Small intestine (tissue), 7 donors: Measurements from ENCODE around the gene PKP1. TPM values are rescaled to one million over a fixed set of nuclear protein-coding genes. Genes with fewer than 3 reads are reported as not detected.

Source experiments
- DNase-seq, 2 donors: peaks; one replicate each; pipeline versions ENCODE4 v3.0.0 to v3.0.0-alpha.2; 2013
- FAIRE-seq: peaks from 2 replicates; lab custom pipeline; 2012; peaks lifted over from hg19 to GRCh38; lab: Jason Lieb, UNC
- H3K27ac ChIP-seq, 3 donors: one replicate each; pipeline ENCODE4 v1.5.1; 2013; ENCODE audit warnings: low read length in 2 of 3, mild to moderate bottlenecking in 2 of 3, control low read depth in 1 of 3, inconsistent platforms in 1 of 3, low read depth in 1 of 3, moderate library complexity in 1 of 3
- H3K27me3 ChIP-seq, 3 donors: one replicate each; pipeline ENCODE4 v1.6.1; 2013; ENCODE audit warnings: low read length in 3 of 3, inconsistent platforms in 1 of 3; ENCODE audit not compliant: control insufficient read depth in 3 of 3, insufficient read depth in 3 of 3
- H3K36me3 ChIP-seq, 3 donors: one replicate each; pipeline ENCODE4 v1.6.1; 2013; ENCODE audit warnings: low read length in 3 of 3, inconsistent platforms in 1 of 3, low read depth in 1 of 3, mild to moderate bottlenecking in 1 of 3, moderate library complexity in 1 of 3; ENCODE audit not compliant: control insufficient read depth in 3 of 3, insufficient read depth in 2 of 3
- H3K4me1 ChIP-seq, 3 donors: one replicate each; pipeline ENCODE4 v1.6.1; 2013; ENCODE audit warnings: low read length in 2 of 3, inconsistent platforms in 1 of 3, low read depth in 1 of 3, mild to moderate bottlenecking in 1 of 3, moderate library complexity in 1 of 3; ENCODE audit not compliant: control insufficient read depth in 3 of 3, insufficient read depth in 2 of 3
- H3K4me3 ChIP-seq, 3 donors: one replicate each; pipeline ENCODE4 v1.5.1; 2013; ENCODE audit warnings: low read length in 3 of 3, control low read depth in 1 of 3, inconsistent platforms in 1 of 3, low read depth in 1 of 3, mild to moderate bottlenecking in 1 of 3, moderate library complexity in 1 of 3
- H3K9me3 ChIP-seq, 2 donors: one replicate each; pipeline ENCODE4 v1.6.1; 2013; ENCODE audit warnings: low read depth in 1 of 2, low read length in 1 of 2; ENCODE audit not compliant: control insufficient read depth in 2 of 2, insufficient read depth in 1 of 2
- WGBS, 3 donors: extraction: QIAGEN DNeasy Blood & Tissue Kit; methylation state at CpG; one replicate each; pipeline ENCODE4 v1.1.7; 2013; 5-methylcytosine and 5-hydroxymethylcytosine counted together
- polyA plus RNA-seq, 4 donors: library from polyadenylated mRNA; stranded (reverse) in 3 of 4; unstranded in 1 of 4; fragments of 200-250 nt in 3 of 4; fragments of 120-200 nt in 1 of 4; gene quantifications; one replicate each; pipeline versions ENCODE4 v1.2.1 to v1.2.3, GENCODE V29; 2013
- donor health status: healthy with polysubstance abuse.
- donor health status: control.
- donor health status: control.
- donor health status: Bipolar disorder and iron deficiency.
- donor health status: healthy.

The PKP1 gene
- polyA plus RNA-seq, 4 donors: 0.24 to 0.69 (median 0.36) TPM

- no peaks in the 10 kb centered on the region for H3K9me3 ChIP-seq
- H3K27ac ChIP-seq: no peak overlapping the region
- no peak for FAIRE-seq
- H3K4me1 ChIP-seq: no peaks in the 10 kb centered on the region
- WGBS, 3 donors: 48 to 60% (median 58%) methylated on average over 3 of the region's 3 CpGs
- H3K27me3 ChIP-seq: peaks cover 0 to 36% (median 4%) of the 10 kb centered on the region in 3 donors
- no peaks in the 10 kb centered on the region for H3K36me3 ChIP-seq
- DNase-seq: no peak
- H3K4me3 ChIP-seq: no peak overlapping the region
Measured at GRCh38 chr1:201265756-201266155, 17.6 kb upstream of the PKP1 start.

GRCh38 chr1:201266276-201266675 is 17.0 kb upstream of the PKP1 start:
- Histone ChIP-seq H3K4me1 (no peaks in the 10 kb centered on the region), H3K36me3 (no peaks in the 10 kb centered on the region), H3K9me3 (no peaks in the 10 kb centered on the region), H3K27me3 (peaks cover 0 to 32% (median 2%) of the 10 kb centered on the region in 3 donors), H3K4me3 (no peak overlapping the region), H3K27ac (no peak overlapping the region)
- DNase-seq (no peak), FAIRE-seq (no peak)

GRCh38 chr1:201266774-201267173 is 16.5 kb upstream of the PKP1 start:
- FAIRE-seq (no peak), DNase-seq (peak in 1 of 2 donors; percentile 49)
- WGBS, 3 donors: 42 to 54% (median 46%) methylated on average over 3 of the region's 3 CpGs
- Histone ChIP-seq H3K36me3 (no peaks in the 10 kb centered on the region), H3K4me1 (no peaks in the 10 kb centered on the region), H3K27me3 (peaks cover 0 to 33% (median 2%) of the 10 kb centered on the region in 3 donors), H3K27ac (no peak overlapping the region), H3K9me3 (no peaks in the 10 kb centered on the region), H3K4me3 (no peak overlapping the region)

- Histone ChIP-seq H3K4me1 (no peaks in the 10 kb centered on the region), H3K4me3 (no peak overlapping the region), H3K36me3 (no peaks in the 10 kb centered on the region), H3K27me3 (peaks cover 0 to 29% (median 2%) of the 10 kb centered on the region in 3 donors), H3K27ac (no peak overlapping the region), H3K9me3 (no peaks in the 10 kb centered on the region)
- DNase-seq (no peak), FAIRE-seq (no peak)
- 83 to 87% (median 85%) methylated on average over 14 of the region's 14 CpGs for WGBS, 3 donors
Measured at GRCh38 chr1:201267481-201268229, 15.7 kb upstream of the PKP1 start.

GRCh38 chr1:201268604-201269151 is 14.6 kb upstream of the PKP1 start:
- no peaks in the 10 kb centered on the region for H3K4me1 ChIP-seq
- no peaks in the 10 kb centered on the region for H3K9me3 ChIP-seq
- H3K27me3 ChIP-seq: peaks cover 0 to 26% (median 2%) of the 10 kb centered on the region in 3 donors
- no peak overlapping the region for H3K4me3 ChIP-seq
- FAIRE-seq: no peak
- WGBS, 3 donors: 40 to 42% (median 40%) methylated on average over 12 of the region's 12 CpGs
- DNase-seq: peak in 1 of 2 donors; percentile 51
- no peak overlapping the region for H3K27ac ChIP-seq
- no peaks in the 10 kb centered on the region for H3K36me3 ChIP-seq

- no peaks in the 10 kb centered on the region for H3K36me3 ChIP-seq
- WGBS, 3 donors: 90 to 93% (median 92%) methylated on average over 7 of the region's 7 CpGs
- FAIRE-seq: no peak
Measured at GRCh38 chr1:201269281-201269680, 14.0 kb upstream of the PKP1 start.

GRCh38 chr1:201269900-201270410 is 13.4 kb upstream of the PKP1 start:
- Histone ChIP-seq H3K36me3 (no peaks in the 10 kb centered on the region), H3K27ac (no peak overlapping the region), H3K4me1 (no peaks in the 10 kb centered on the region), H3K27me3 (peaks cover 0 to 20% (median 2%) of the 10 kb centered on the region in 3 donors), H3K4me3 (no peak overlapping the region), H3K9me3 (no peaks in the 10 kb centered on the region)
- DNase-seq (no peak), FAIRE-seq (no peak)
- WGBS, 3 donors: 67 to 76% (median 69%) methylated on average over 6 of the region's 6 CpGs

More at GRCh38 chr1:201269281-201269680, 14.0 kb upstream of the PKP1 start:
- Histone ChIP-seq H3K4me1 (no peaks in the 10 kb centered on the region), H3K9me3 (no peaks in the 10 kb centered on the region), H3K4me3 (no peak overlapping the region), H3K27me3 (peaks cover 0 to 24% (median 2%) of the 10 kb centered on the region in 3 donors), H3K27ac (no peak overlapping the region)
- DNase-seq: no peak

GRCh38 chr1:201270616-201271390 is 12.5 kb upstream of the PKP1 start:
- Histone ChIP-seq H3K27ac (no peak overlapping the region), H3K4me3 (no peak overlapping the region), H3K36me3 (no peaks in the 10 kb centered on the region), H3K9me3 (no peaks in the 10 kb centered on the region), H3K27me3 (peaks cover 0 to 17% (median 2%) of the 10 kb centered on the region in 3 donors), H3K4me1 (peaks cover 0 to 4% (median 0%) of the 10 kb centered on the region in 3 donors)
- no peak for FAIRE-seq
- DNase-seq: no peak
- 70 to 74% (median 72%) methylated on average over 6 of the region's 6 CpGs for WGBS, 3 donors
